HepG2 (cell line): Measurements from ENCODE around the gene LCK. TPM values are rescaled to one million over a fixed set of nuclear protein-coding genes. Genes with fewer than 3 reads are reported as not detected.
A peak's percentile ranks its signal among the peaks of the same experiment; 100 is the strongest.

Experiments
- ARNT2 ChIP-seq: sonication (generic); formaldehyde crosslinking; IDR thresholded peaks from 2 replicates; pipeline ENCODE4 v1.8.0; 2022; ENCODE audit warnings: mild to moderate bottlenecking, low read depth, missing genetic modification reagents, moderate library complexity
- ATF7-NPFF ChIP-seq: sonication (generic); formaldehyde crosslinking; IDR thresholded peaks from 2 replicates; pipeline ENCODE4 v1.8.1; 2023; ENCODE audit warnings: mild to moderate bottlenecking, low read depth, missing genetic modification reagents, moderate library complexity
- MAX ChIP-seq: IDR thresholded peaks from 2 replicates; pipeline ENCODE4 v1.6.1; 2012; ENCODE audit warnings: inconsistent platforms
- MXI1 ChIP-seq: IDR thresholded peaks from 3 replicates; pipeline ENCODE4 v1.6.1; 2012; ENCODE audit warnings: low read depth, low read length, inconsistent platforms, borderline replicate concordance
- MYC ChIP-seq: sonication (generic); formaldehyde crosslinking; IDR thresholded peaks from 2 replicates; pipeline ENCODE4 v1.9.0; 2021; ENCODE audit warnings: missing genetic modification reagents, borderline replicate concordance
- MZF1 ChIP-seq: sonication (generic); formaldehyde crosslinking; IDR thresholded peaks from 2 replicates; pipeline ENCODE4 v1.8.1; 2023; ENCODE audit warnings: mild to moderate bottlenecking, missing genetic modification reagents, borderline replicate concordance
- RBM22 ChIP-seq: fragments of 200-400 bp; formaldehyde crosslinking; optimal IDR thresholded peaks from 2 replicates; pipeline ENCODE3; 2017; ENCODE audit warnings: mild to moderate bottlenecking, low read length, moderate library complexity
- SAP130 ChIP-seq: IDR thresholded peaks from 2 replicates; pipeline ENCODE4 v1.6.1; 2016; ENCODE audit warnings: low read depth
- TP53 ChIP-seq: sonication (generic); formaldehyde crosslinking; conservative IDR thresholded peaks from 2 replicates; pipeline ENCODE4 v1.4.0; 2020; ENCODE audit warnings: missing genetic modification reagents
- ZNF234 ChIP-seq: sonication (generic); formaldehyde crosslinking; conservative IDR thresholded peaks from 2 replicates; pipeline ENCODE4 v1.5.1; 2020; ENCODE audit warnings: mild to moderate bottlenecking, missing genetic modification reagents
- ZNF280D ChIP-seq: sonication (generic); formaldehyde crosslinking; IDR thresholded peaks from 2 replicates; pipeline ENCODE4 v1.5.1; 2020; ENCODE audit warnings: mild to moderate bottlenecking, missing genetic modification reagents
- ZNF687 ChIP-seq: sonication (generic); formaldehyde crosslinking; IDR thresholded peaks from 2 replicates; pipeline ENCODE4 v1.5.1; 2020; ENCODE audit warnings: mild to moderate bottlenecking, missing genetic modification reagents, moderate library complexity
- ZNF780A ChIP-seq: sonication (generic); formaldehyde crosslinking; IDR thresholded peaks from 2 replicates; pipeline ENCODE4 v1.8.0; 2022; ENCODE audit warnings: mild to moderate bottlenecking, missing genetic modification reagents, moderate library complexity
- polyA plus RNA-seq, 8 experiments: library from polyadenylated mRNA; depleted of rRNA in 3 of 8; stranded (reverse) in 7 of 8; unstranded in 1 of 8; fragments of >200 nt; fragmentation: Illumina TruSeq in 4 of 8; extraction: Trizol in 4 of 8; gene quantifications; 2 replicates each; pipeline versions ENCODE4 v1.2.1 to v1.2.3, GENCODE V29; 2011 to 2016; ENCODE audit warnings: low read depth in 4 of 8, missing spikeins in 1 of 8, mixed read lengths in 1 of 8; ENCODE audit not compliant: insufficient read depth in 1 of 8
- total RNA-seq, 5 experiments: library from RNA; depleted of rRNA; stranded (reverse); fragments of >200 nt; fragmentation: Illumina TruSeq; extraction: Trizol; gene quantifications; 2 replicates each; pipeline ENCODE4 v1.2.3, GENCODE V29; 2016; ENCODE audit warnings: low read depth in 1 of 5
- TF ChIP-seq, protein P1 (sequence below): sonication (generic); formaldehyde crosslinking; IDR thresholded peaks from 2 replicates; pipeline ENCODE4 v1.5.1; 2020; ENCODE audit warnings: mild to moderate bottlenecking, moderate library complexity, missing genetic modification reagents
- TF ChIP-seq, protein P2 (sequence below): sonication (generic); formaldehyde crosslinking; IDR thresholded peaks from 2 replicates; pipeline ENCODE4 v1.9.0; 2022; ENCODE audit warnings: low read depth, missing genetic modification reagents
- TF ChIP-seq, protein P3 (sequence below): IDR thresholded peaks from 2 replicates; pipeline ENCODE4 v1.6.1; 2016; ENCODE audit warnings: missing genetic modification reagents, missing compliant biosample characterization

LCK gene
- total and polyA plus RNA-seq, 2 of the 13 experiments (the other 11 are each of a cell fraction or from before 2014, with no cell fraction given), result 0.93 to 1.8 TPM

DNA sequence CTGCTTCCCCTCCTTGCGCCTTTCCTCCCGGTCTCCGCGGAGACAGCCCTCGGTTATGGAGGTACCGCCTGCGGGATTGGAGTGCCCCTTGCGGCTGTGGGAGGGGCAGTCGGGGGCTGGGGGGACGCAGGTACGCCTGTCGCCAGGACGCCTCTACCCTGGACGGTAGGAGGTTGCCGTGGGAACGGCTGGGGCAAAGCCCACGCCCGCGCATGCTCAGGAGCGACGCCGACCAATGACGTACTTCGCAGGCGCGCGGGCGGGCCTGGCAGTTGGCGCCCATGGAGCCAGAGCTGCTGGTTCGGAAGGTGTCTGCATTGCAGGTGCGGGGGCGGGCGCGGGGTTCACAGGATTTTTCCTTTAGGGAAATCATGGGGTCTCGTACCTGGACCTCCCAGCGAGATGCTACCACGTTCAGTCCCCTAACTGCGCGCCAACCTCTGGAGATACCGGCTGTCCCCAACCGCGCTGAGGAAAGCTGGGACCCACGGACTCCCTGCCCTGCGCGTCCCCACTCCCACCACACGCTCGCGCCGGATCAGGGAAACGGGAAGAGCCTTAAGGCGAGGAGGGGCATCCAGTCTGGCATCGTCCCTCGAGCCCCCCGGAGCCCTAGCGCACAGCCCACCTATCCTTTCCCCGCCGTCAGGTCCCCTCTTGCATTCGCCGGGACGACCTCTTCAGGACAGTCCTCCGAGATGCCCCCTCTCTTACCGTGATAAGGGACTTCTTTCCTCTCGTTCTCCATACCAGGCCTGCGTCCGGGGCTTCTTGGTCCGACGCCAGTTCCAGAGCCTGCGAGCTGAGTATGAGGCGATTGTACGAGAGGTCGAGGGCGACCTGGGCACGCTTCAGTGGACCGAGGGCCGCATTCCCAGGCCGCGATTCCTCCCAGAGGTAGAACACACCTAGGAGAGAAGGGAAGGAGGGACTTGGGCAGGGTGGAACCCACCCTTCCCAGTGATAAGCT is 45.4 kb upstream of the LCK start, which contains the start of gene IQCC (continued):
- TF ChIP-seq ATF7-NPFF (CRISPR knock-in tag) (peak; percentile 80), MZF1 (CRISPR knock-in tag) (no peak), ZNF234 (CRISPR knock-in tag) (no peak), MAX (peak; percentile 64; the same call in 1 of the 2 replicates), ZNF687 (peak; percentile 87), ZNF780A (CRISPR knock-in tag) (0 out of 2 replicates have a peak, but pooled peaks have one; percentile 66), ZNF280D (CRISPR knock-in tag) (no peak), ARNT2 (CRISPR knock-in tag) (peak; percentile 62), MYC (peak; percentile 15; the same call in 1 of the 2 replicates), TP53 (CRISPR knock-in tag) (no peak), SAP130 (CRISPR knock-in tag) (peak; percentile 89), RBM22 (peak; percentile 80), MXI1 (peak; percentile 94; the same call in 2 of the 3 replicates)
- TF ChIP-seq, protein P1, sequence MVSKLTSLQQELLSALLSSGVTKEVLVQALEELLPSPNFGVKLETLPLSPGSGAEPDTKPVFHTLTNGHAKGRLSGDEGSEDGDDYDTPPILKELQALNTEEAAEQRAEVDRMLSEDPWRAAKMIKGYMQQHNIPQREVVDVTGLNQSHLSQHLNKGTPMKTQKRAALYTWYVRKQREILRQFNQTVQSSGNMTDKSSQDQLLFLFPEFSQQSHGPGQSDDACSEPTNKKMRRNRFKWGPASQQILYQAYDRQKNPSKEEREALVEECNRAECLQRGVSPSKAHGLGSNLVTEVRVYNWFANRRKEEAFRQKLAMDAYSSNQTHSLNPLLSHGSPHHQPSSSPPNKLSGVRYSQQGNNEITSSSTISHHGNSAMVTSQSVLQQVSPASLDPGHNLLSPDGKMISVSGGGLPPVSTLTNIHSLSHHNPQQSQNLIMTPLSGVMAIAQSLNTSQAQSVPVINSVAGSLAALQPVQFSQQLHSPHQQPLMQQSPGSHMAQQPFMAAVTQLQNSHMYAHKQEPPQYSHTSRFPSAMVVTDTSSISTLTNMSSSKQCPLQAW, result peak; percentile 41
- TF ChIP-seq, protein P2, sequence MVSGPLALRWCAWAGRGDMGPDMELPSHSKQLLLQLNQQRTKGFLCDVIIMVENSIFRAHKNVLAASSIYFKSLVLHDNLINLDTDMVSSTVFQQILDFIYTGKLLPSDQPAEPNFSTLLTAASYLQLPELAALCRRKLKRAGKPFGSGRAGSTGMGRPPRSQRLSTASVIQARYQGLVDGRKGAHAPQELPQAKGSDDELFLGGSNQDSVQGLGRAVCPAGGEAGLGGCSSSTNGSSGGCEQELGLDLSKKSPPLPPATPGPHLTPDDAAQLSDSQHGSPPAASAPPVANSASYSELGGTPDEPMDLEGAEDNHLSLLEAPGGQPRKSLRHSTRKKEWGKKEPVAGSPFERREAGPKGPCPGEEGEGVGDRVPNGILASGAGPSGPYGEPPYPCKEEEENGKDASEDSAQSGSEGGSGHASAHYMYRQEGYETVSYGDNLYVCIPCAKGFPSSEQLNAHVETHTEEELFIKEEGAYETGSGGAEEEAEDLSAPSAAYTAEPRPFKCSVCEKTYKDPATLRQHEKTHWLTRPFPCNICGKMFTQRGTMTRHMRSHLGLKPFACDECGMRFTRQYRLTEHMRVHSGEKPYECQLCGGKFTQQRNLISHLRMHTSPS, result no peak
- TF ChIP-seq, protein P3, sequence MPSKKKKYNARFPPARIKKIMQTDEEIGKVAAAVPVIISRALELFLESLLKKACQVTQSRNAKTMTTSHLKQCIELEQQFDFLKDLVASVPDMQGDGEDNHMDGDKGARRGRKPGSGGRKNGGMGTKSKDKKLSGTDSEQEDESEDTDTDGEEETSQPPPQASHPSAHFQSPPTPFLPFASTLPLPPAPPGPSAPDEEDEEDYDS, result peak; percentile 53; the same call in 1 of the 2 replicates
